HEK293T (cell line): ENCODE measurements around the gene CTNNA3.

Experiments used
- BHLHE40 ChIP-seq: fragments of 450-650 bp; IDR thresholded peaks from 2 replicates; pipeline ENCODE4 v1.6.1; 2016; ENCODE audit warnings: mild to moderate bottlenecking, moderate library complexity, borderline replicate concordance
- ELF4 ChIP-seq: fragments of 450-650 bp; IDR thresholded peaks from 2 replicates; pipeline ENCODE4 v1.6.1; 2017; ENCODE audit warnings: antibody characterized with exemption
- HDGF ChIP-seq: fragments of 450-650 bp; IDR thresholded peaks from 2 replicates; pipeline ENCODE4 v1.6.1; 2017; ENCODE audit warnings: antibody characterized with exemption, borderline replicate concordance
- SP1 ChIP-seq: fragments of 450-650 bp; IDR thresholded peaks from 2 replicates; pipeline ENCODE4 v1.6.1; 2017

GRCh38 chr10:67221939-67222494 lies 474.0 kb downstream of the CTNNA3 start:
- TF ChIP-seq SP1 (no peak), BHLHE40 (no peak), ELF4 (no peak), HDGF (no peak)
